Activated T-cell treated with anti-CD3 and anti-CD28 coated beads, Interleukin-2, amount 50 U/mL, for 4 hours (primary cell): ENCODE measurements around the gene NMT2. TPM values are rescaled to one million over a fixed set of nuclear protein-coding genes. Genes with fewer than 3 reads are reported as not detected.
A peak's percentile ranks its signal among the peaks of the same experiment; 100 is the strongest.

ENCODE experiments used
- ATAC-seq, 2 donors: fragments of 200-7000 bp; cut with Tn5 transposase; one replicate each; pipeline ENCODE4 v1.10.0; 2021
- DNase-seq: peaks from one replicate; pipeline ENCODE4 v3.0.0-alpha.2; 2020
- H3K27me3 Mint-ChIP-seq: one replicate; pipeline ENCODE4 v1.8.0; 2021; ENCODE audit warnings: low read depth, mixed read lengths
- H3K36me3 Mint-ChIP-seq: one replicate; pipeline ENCODE4 v1.8.0; 2022; ENCODE audit warnings: mixed read lengths; ENCODE audit not compliant: insufficient read depth
- H3K4me1 Mint-ChIP-seq: one replicate; pipeline ENCODE4 v1.8.0; 2021; ENCODE audit warnings: low read depth, mixed read lengths
- H3K4me3 Mint-ChIP-seq: one replicate; pipeline ENCODE4 v1.8.0; 2021; ENCODE audit warnings: mild to moderate bottlenecking, moderate library complexity, mixed read lengths
- H3K9me3 Mint-ChIP-seq: one replicate; pipeline ENCODE4 v1.8.0; 2021; ENCODE audit warnings: mixed read lengths
- total RNA-seq, 3 donors: library from RNA; stranded (reverse); gene quantifications; one replicate each; pipeline ENCODE4 v1.2.1, GENCODE V29; 2021

NMT2 gene
- total RNA-seq, 3 donors from 2014 or later, result 6.9 to 7.6 (median 6.9) TPM

DNA sequence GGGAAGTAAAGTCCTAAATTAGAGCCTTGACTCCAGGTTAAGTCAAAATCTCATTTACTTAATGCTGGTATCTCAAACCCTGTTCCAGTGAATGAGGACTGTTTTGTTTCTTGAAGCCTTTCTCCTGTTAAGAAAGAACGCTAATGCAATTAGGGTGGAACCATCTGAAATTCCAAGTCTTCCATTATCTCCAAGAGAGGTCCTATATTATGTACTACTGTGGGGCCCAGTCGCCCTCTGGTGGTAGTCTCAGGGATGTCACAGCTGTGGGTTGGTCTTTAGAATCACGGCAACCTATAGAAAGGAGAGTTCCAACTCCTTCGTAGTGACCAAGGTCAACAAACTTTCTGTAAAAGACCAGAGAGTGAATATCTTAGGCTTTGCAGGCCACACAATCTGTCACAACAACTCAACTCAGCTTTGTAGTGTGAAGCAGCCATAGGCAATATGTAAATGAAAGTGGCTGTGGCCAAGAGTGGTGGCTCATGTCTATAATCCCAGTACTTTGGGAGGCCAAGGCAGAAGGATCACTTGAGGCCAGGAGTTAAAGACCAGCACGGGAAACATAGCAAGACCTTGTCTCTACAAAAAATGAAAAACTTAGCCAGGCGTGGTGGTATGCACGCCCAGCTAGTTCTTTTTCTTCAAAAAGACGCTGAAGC lies 62.0 kb downstream of the NMT2 start:
- peaks cover 7% of the 10 kb centered on the region for H3K4me1 Mint-ChIP-seq
- peaks cover 22% of the 10 kb centered on the region for H3K36me3 Mint-ChIP-seq
- peak; percentile 91 to 95 for ATAC-seq
- peak; percentile 63 for DNase-seq
- H3K9me3 Mint-ChIP-seq, result no peaks in the 10 kb centered on the region
- H3K4me3 Mint-ChIP-seq, result no peak overlapping the region
- no peaks in the 10 kb centered on the region for H3K27me3 Mint-ChIP-seq

DNA sequence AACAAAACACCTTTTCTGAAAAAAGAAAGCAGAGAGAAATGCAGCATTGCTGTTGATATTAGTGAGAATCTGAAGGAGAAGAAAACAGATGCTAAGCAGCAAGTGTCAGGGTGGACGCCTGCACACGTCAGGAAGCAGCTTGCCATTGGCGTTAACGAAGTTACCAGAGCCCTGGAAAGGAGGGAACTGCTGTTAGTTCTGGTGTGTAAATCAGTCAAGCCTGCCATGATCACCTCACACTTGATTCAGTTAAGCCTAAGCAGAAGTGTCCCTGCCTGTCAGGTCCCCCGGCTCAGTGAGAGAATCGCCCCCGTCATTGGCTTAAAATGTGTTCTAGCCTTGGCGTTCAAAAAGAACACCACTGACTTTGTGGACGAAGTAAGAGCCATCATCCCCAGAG lies 65.0 kb downstream of the NMT2 start:
- peaks cover 23% of the 10 kb centered on the region for H3K36me3 Mint-ChIP-seq
- no peaks in the 10 kb centered on the region for H3K9me3 Mint-ChIP-seq
- peaks cover 22% of the 10 kb centered on the region for H3K4me1 Mint-ChIP-seq
- DNase-seq, result no peak
- no peaks in the 10 kb centered on the region for H3K27me3 Mint-ChIP-seq
- H3K4me3 Mint-ChIP-seq, result no peak overlapping the region
- ATAC-seq, result no peak

- no peak for ATAC-seq
- H3K36me3 Mint-ChIP-seq, result peaks cover 15% of the 10 kb centered on the region
- H3K4me3 Mint-ChIP-seq, result no peak overlapping the region
- peaks cover 28% of the 10 kb centered on the region for H3K4me1 Mint-ChIP-seq
- no peak for DNase-seq
- H3K9me3 Mint-ChIP-seq, result no peaks in the 10 kb centered on the region
- H3K27me3 Mint-ChIP-seq, result no peaks in the 10 kb centered on the region
These were observed 68.6 kb downstream of the NMT2 start for GRCh38 chr10:15099886-15100285.

- ATAC-seq (peak; percentile 93 to 95), DNase-seq (peak; percentile 94)
- peaks cover 11% of the 10 kb centered on the region for H3K36me3 Mint-ChIP-seq
- H3K9me3 Mint-ChIP-seq, result no peaks in the 10 kb centered on the region
- peak within 1 kb of the TSS; percentile 96 for H3K4me3 Mint-ChIP-seq
- H3K4me1 Mint-ChIP-seq, result peaks cover 28% of the 10 kb centered on the region
- no peaks in the 10 kb centered on the region for H3K27me3 Mint-ChIP-seq
These were observed 71.3 kb downstream of the NMT2 start, which contains the start of gene RPP38 for GRCh38 chr10:15097011-15097812. TSS of gene RPP38 (plus strand) at chr10:15097355. CDS start at chr10:15103315, 5,960 bp downstream.

DNA sequence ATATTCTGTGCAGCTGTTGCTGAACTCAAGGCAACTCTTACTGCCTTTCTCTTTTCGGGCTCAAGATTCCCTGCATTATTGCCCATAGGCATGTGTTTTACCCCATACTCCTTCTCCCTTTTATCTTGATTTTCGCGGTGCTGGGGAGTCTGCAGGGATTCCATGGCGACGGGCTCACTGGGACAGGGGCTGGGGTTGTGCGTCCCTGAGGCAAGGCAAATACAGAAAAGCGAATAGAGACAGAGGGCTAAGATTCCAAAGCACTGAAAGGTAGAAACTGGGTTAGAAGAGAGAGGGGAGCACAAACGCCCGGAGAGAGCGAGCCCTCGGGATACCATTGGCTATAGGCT lies 71.9 kb downstream of the NMT2 start:
- ATAC-seq, result peak; percentile 22 to 23
- no peaks in the 10 kb centered on the region for H3K9me3 Mint-ChIP-seq
- peaks cover 28% of the 10 kb centered on the region for H3K4me1 Mint-ChIP-seq
- no peaks in the 10 kb centered on the region for H3K27me3 Mint-ChIP-seq
- DNase-seq, result no peak
- peaks cover 8% of the 10 kb centered on the region for H3K36me3 Mint-ChIP-seq
- peak overlapping the region; percentile 96 for H3K4me3 Mint-ChIP-seq

GRCh38 chr10:15092855-15093408 lies 75.6 kb downstream of the NMT2 start:
- Mint-ChIP-seq H3K9me3 (no peaks in the 10 kb centered on the region), H3K4me1 (peaks cover 11% of the 10 kb centered on the region), H3K4me3 (no peak overlapping the region), H3K36me3 (peaks cover 2% of the 10 kb centered on the region), H3K27me3 (no peaks in the 10 kb centered on the region)
- ATAC-seq (no peak), DNase-seq (no peak)

GRCh38 chr10:15091418-15091817 lies 77.1 kb downstream of the NMT2 start:
- no peaks in the 10 kb centered on the region for H3K27me3 Mint-ChIP-seq
- H3K36me3 Mint-ChIP-seq, result no peaks in the 10 kb centered on the region
- no peak for DNase-seq
- no peaks in the 10 kb centered on the region for H3K9me3 Mint-ChIP-seq
- peaks cover 3% of the 10 kb centered on the region for H3K4me1 Mint-ChIP-seq
- H3K4me3 Mint-ChIP-seq, result no peak overlapping the region
- no peak for ATAC-seq

- Mint-ChIP-seq H3K27me3 (no peaks in the 10 kb centered on the region), H3K4me3 (peak within 1 kb of the TSS; percentile 66), H3K4me1 (peaks cover 4% of the 10 kb centered on the region), H3K36me3 (no peaks in the 10 kb centered on the region), H3K9me3 (no peaks in the 10 kb centered on the region)
- DNase-seq (peak; percentile 66), ATAC-seq (peak; percentile 100)
These were observed 79.8 kb downstream of the NMT2 start, which contains the start of gene ACBD7 for GRCh38 chr10:15088428-15089261. TSS of gene ACBD7 (minus strand) at chr10:15088776. CDS start at chr10:15088728, 48 bp downstream.

GRCh38 chr10:15084502-15084922 lies 84.0 kb downstream of the NMT2 start:
- no peaks in the 10 kb centered on the region for H3K36me3 Mint-ChIP-seq
- no peak for DNase-seq
- H3K4me3 Mint-ChIP-seq, result no peak overlapping the region
- H3K9me3 Mint-ChIP-seq, result no peaks in the 10 kb centered on the region
- H3K27me3 Mint-ChIP-seq, result no peaks in the 10 kb centered on the region
- ATAC-seq, result no peak
- H3K4me1 Mint-ChIP-seq, result peaks cover 4% of the 10 kb centered on the region

DNA sequence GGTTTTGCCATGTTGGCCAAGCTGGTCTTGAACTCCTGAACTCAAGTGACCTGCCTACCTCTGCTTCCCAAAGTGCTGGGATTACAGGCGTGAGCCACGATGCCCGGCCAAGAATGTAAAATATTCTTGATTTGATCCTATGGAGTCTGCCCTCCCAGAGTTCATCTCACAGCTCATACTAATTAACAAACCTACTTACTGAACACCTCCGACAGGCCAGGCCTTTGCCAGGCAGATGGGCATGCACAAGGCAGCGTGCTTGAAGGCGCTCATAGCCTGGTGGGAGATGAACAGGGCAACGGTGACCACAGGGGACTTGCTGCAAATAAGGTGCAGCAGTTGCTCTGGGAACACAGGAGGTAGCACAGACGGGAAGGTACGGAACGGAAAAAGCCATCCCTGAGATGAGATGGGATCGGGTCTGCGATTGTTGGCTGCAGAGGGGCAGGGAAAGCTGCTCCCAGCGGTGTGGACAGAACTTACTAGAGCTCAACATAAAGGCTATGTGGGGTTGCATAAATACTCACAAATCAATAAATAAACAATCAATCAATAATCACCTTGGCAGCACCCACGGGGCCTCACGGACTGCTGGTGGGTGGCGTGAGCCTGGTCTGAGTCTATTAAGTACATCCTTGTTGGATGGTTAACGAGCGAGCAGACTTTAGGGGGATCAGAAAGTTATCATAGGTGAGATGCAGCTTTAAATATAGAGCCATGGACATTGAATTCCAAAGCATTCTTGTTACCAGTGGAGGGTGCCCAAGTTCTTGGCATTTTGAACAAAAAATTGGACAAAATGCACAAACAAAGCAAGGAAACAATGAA lies 84.6 kb downstream of the NMT2 start:
- DNase-seq (no peak), ATAC-seq (no peak)
- Mint-ChIP-seq H3K9me3 (no peaks in the 10 kb centered on the region), H3K4me3 (no peak overlapping the region), H3K4me1 (peaks cover 4% of the 10 kb centered on the region), H3K36me3 (no peaks in the 10 kb centered on the region), H3K27me3 (no peaks in the 10 kb centered on the region)

DNA sequence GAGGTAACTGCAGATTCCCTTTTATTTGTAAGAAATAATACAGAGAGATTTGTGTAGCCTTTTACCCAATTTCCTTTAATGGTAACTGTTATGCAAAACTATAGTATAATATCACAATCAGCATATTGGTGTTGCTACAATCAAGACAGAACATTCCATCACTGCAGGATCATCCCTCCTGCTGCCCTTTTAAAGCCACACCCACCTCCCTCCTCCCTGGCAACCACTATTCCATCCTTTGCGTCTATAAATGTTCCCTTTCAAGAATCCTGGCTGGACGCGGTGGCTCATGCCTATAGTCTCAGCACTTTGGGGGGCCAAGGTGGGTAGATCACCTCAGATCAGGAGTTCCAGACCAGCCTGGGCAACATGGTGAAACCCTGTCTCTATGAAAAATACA lies 93.1 kb downstream of the NMT2 start:
- Mint-ChIP-seq H3K4me1 (no peaks in the 10 kb centered on the region), H3K4me3 (no peak overlapping the region), H3K9me3 (no peaks in the 10 kb centered on the region), H3K36me3 (no peaks in the 10 kb centered on the region), H3K27me3 (peaks cover 9% of the 10 kb centered on the region)
- ATAC-seq (no peak), DNase-seq (no peak)

DNA sequence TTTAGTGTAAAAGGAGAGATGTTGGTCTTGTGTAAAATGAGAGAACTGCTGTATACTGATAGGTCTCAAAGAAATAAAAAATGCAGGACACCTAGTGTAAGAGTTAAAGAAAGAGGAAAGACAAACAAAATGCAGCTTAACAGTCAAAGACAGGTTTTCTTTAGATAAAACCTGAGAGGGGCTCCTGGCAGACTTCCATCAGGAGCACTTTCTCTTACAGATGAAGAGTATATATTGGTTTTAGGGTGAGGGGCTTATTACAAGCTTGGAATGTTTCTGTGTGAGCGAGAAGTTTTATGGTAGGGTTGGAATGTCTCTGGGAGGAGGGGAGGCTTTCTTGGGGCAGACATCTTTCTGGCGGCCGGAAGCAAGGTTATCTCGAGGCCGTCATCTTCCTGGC lies 96.1 kb downstream of the NMT2 start:
- Mint-ChIP-seq H3K36me3 (no peaks in the 10 kb centered on the region), H3K4me1 (no peaks in the 10 kb centered on the region), H3K9me3 (no peaks in the 10 kb centered on the region), H3K27me3 (peaks cover 10% of the 10 kb centered on the region), H3K4me3 (no peak overlapping the region)
- ATAC-seq (no peak), DNase-seq (no peak)

- Mint-ChIP-seq H3K9me3 (peaks cover 4% of the 10 kb centered on the region), H3K27me3 (peaks cover 10% of the 10 kb centered on the region), H3K4me3 (no peak overlapping the region), H3K36me3 (no peaks in the 10 kb centered on the region), H3K4me1 (no peaks in the 10 kb centered on the region)
- no peak for DNase-seq
- no peak for ATAC-seq
These were observed 99.3 kb downstream of the NMT2 start for GRCh38 chr10:15069230-15069629.
